BLaER1 treated with 17β-estradiol and CSF1 and Interleukin-3, amounts not matched to agents 10 nM and 100 nM (cell line): ENCODE measurements around the gene TMEM190.

ENCODE experiments used
- H3K27ac ChIP-seq, 11 experiments: shearing (Covaris generic); formaldehyde crosslinking; 2 replicates each; pipeline ENCODE4 v1.8.1; 2022
- H3K27me3 ChIP-seq, 11 experiments: shearing (Covaris generic); formaldehyde crosslinking; 2 replicates each; pipeline ENCODE4 v1.8.1; 2022
- H3K36me3 ChIP-seq, 11 experiments: shearing (Covaris generic); formaldehyde crosslinking; 2 replicates each; pipeline ENCODE4 v1.8.1; 2022
- H3K4me1 ChIP-seq, 10 experiments: shearing (Covaris generic); formaldehyde crosslinking; 2 replicates each; pipeline ENCODE4 v1.8.1; 2022
- H3K4me2 ChIP-seq, 11 experiments: shearing (Covaris generic); formaldehyde crosslinking; 2 replicates each; pipeline ENCODE4 v1.8.1; 2022
- H3K4me3 ChIP-seq, 10 experiments: shearing (Covaris generic); formaldehyde crosslinking; 2 replicates each; pipeline ENCODE4 v1.8.1; 2022
- H3K9ac ChIP-seq, 11 experiments: shearing (Covaris generic); formaldehyde crosslinking; 2 replicates each; pipeline ENCODE4 v1.8.1; 2022
- H3K9me3 ChIP-seq, 11 experiments: shearing (Covaris generic); formaldehyde crosslinking; replicated peaks in 1 of 11; 2 replicates each; pipeline ENCODE4 v1.8.1; 2022
- H4K20me1 ChIP-seq, 11 experiments: shearing (Covaris generic); formaldehyde crosslinking; 2 replicates each; pipeline ENCODE4 v1.8.1; 2022
- Cebpa-rat ChIP-seq, 11 experiments: shearing (Covaris generic); IDR thresholded peaks; 2 replicates each; pipeline ENCODE4 v1.8.1; 2022

The TMEM190 gene

DNA sequence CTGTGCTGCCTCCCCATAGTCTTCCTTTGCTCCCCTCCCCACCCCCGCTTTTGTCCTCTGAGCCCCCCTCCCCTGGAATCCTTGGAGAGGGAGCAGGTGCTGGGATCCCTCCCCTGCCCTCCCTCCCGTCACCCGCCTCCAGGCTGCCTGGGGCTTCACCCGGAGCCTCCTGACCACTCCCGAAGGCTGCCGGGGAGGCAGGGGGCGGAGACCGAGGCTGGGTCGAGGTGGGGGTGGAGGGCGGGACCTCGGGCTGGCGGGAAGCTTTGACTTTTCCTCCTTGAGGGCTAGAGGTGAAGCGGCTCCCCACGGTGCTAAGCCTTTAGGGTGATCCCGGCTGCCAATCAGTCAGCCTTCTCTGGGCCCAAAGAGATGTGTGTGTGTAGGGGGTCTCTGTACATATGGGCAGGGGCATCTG is 35.4 kb upstream of the TMEM190 start:
- H3K36me3 ChIP-seq, result peaks cover 16 to 47% (median 27%) of the 10 kb centered on the region in 11 experiments; a peak in 21 of 22 replicates
- no peaks in the 10 kb centered on the region for H3K27me3 ChIP-seq
- H3K4me3 ChIP-seq, result peak overlapping the region; percentile 68 to 85 (median 77)
- H3K4me2 ChIP-seq, result peak overlapping the region; percentile 96 to 100 (median 99)
- TF ChIP-seq Cebpa-rat (IDR thresholded peaks at IDR 0.05), result no peak
- H4K20me1 ChIP-seq, result peaks cover 6 to 45% (median 10%) of the 10 kb centered on the region in 11 experiments; a peak in 14 of 22 replicates
- peak overlapping the region in 9 of 11 experiments; percentile 77 to 87 (median 81); a peak in 14 of 22 replicates for H3K27ac ChIP-seq
- H3K9me3 ChIP-seq, result no peaks in the 10 kb centered on the region
- peaks cover 26 to 70% (median 57%) of the 10 kb centered on the region in 10 experiments for H3K4me1 ChIP-seq
- peak overlapping the region; percentile 84 to 92 (median 89) for H3K9ac ChIP-seq

GRCh38 chr19:55341595-55342531 is 34.8 kb upstream of the TMEM190 start:
- Histone ChIP-seq H4K20me1 (peaks cover 6 to 46% (median 10%) of the 10 kb centered on the region in 11 experiments; a peak in 14 of 22 replicates), H3K27ac (peak overlapping the region in 6 of 11 experiments; percentile 7 to 57 (median 33); a peak in 11 of 22 replicates), H3K9me3 (no peaks in the 10 kb centered on the region), H3K4me1 (peaks cover 26 to 72% (median 59%) of the 10 kb centered on the region in 10 experiments), H3K4me3 (peak overlapping the region; percentile 6 to 85 (median 74); a peak in 14 of 20 replicates), H3K4me2 (peak overlapping the region; percentile 82 to 100 (median 97)), H3K27me3 (no peaks in the 10 kb centered on the region), H3K36me3 (peaks cover 16 to 52% (median 30%) of the 10 kb centered on the region in 11 experiments; a peak in 21 of 22 replicates), H3K9ac (peak overlapping the region; percentile 33 to 90 (median 65); a peak in 17 of 22 replicates)
- no peak for TF ChIP-seq Cebpa-rat (IDR thresholded peaks at IDR 0.05)

DNA sequence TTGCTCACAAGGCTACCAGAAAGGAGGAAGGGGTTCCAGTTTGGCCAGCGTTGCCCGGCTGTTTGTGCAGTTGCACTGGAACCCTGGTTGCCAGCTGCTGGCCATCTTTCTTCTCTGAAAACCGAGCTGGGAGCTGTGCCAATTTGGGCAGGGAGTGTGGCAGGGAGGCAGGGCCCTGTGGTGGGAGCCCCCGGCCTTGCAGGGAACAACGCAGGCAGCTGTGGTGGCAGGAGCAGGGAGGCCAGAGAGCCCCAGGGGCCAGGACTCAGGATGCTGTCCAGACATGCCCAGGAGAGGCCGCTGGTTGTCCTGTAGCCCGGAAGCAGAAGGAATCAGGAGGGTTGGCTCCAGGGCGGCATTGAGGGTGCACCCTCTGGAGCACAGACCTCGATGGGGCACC is 32.2 kb upstream of the TMEM190 start:
- H3K9me3 ChIP-seq, result no peaks in the 10 kb centered on the region
- peaks cover 19 to 83% (median 71%) of the 10 kb centered on the region in 10 experiments for H3K4me1 ChIP-seq
- peak overlapping the region in 6 of 11 experiments; percentile 20 to 63 (median 29); a peak in 6 of 22 replicates for H3K9ac ChIP-seq
- H3K27ac ChIP-seq, result peak overlapping the region in 1 of 11 experiments; percentile 36; a peak in 1 of 22 replicates
- H4K20me1 ChIP-seq, result peaks cover 6 to 56% (median 10%) of the 10 kb centered on the region in 11 experiments; a peak in 14 of 22 replicates
- TF ChIP-seq Cebpa-rat (IDR thresholded peaks at IDR 0.05), result no peak
- H3K4me3 ChIP-seq, result no peak overlapping the region
- H3K4me2 ChIP-seq, result peak overlapping the region in 6 of 11 experiments; percentile 13 to 46 (median 26); a peak in 8 of 22 replicates
- peaks cover 16 to 66% (median 38%) of the 10 kb centered on the region in 11 experiments for H3K36me3 ChIP-seq
- no peaks in the 10 kb centered on the region for H3K27me3 ChIP-seq

DNA sequence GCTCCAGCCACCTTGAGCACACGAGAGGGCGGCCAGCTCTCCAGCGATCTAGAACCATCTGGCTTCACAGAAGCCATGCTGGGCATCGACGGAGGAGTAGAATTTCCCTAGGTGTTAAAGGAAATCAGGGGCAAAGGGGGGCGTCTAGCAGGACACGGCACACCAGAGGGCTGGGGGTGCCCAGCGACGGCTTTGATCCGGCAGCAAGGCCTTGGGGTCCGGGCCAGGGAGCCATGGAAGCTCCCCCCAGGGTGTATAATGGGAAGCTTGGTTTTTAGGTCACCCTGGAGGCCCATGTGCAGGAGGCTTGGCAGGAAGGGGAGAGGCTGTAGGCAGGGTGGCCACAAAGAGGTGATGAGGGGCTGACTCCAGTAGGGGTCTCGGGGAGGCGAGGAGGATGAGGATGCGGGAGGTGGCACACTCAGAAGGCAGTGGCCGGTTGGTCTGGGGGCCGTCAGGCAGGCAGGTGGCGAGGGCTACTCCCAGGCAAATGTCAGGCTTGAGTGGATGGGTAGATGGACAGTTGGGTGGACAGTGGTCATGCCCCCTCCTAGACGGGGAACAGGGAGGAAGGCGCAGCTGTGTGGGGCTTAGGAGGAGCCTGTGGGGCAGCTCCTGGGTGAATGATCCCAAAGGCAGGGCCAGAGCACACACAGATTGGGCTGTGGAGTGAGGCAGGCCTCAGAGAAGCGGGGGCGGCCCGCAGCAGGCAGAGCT is 31.4 kb upstream of the TMEM190 start:
- H3K4me3 ChIP-seq, result no peak overlapping the region
- no peaks in the 10 kb centered on the region for H3K9me3 ChIP-seq
- no peak for TF ChIP-seq Cebpa-rat (IDR thresholded peaks at IDR 0.05)
- H3K27ac ChIP-seq, result peak overlapping the region in 1 of 11 experiments; percentile 2; a peak in 1 of 22 replicates
- H4K20me1 ChIP-seq, result peaks cover 6 to 56% (median 10%) of the 10 kb centered on the region in 11 experiments; a peak in 14 of 22 replicates
- no peaks in the 10 kb centered on the region for H3K27me3 ChIP-seq
- peaks cover 19 to 86% (median 72%) of the 10 kb centered on the region in 10 experiments for H3K4me1 ChIP-seq
- H3K9ac ChIP-seq, result peak overlapping the region in 3 of 11 experiments; percentile 18 to 33 (median 19); a peak in 4 of 22 replicates
- H3K4me2 ChIP-seq, result peak overlapping the region in 3 of 11 experiments; percentile 13 to 46 (median 31); a peak in 2 of 22 replicates
- peaks cover 16 to 66% (median 38%) of the 10 kb centered on the region in 11 experiments for H3K36me3 ChIP-seq

- Histone ChIP-seq H3K9me3 (no peaks in the 10 kb centered on the region), H3K27me3 (peaks cover 0 to under 1% (median 0%) of the 10 kb centered on the region in 11 experiments; a peak in 1 of 22 replicates), H3K4me2 (peak overlapping the region in 1 of 11 experiments; percentile 31; a peak in 1 of 22 replicates), H3K4me1 (peaks cover 19 to 87% (median 70%) of the 10 kb centered on the region in 10 experiments), H3K27ac (peak overlapping the region in 1 of 11 experiments; percentile 2; a peak in 1 of 22 replicates), H3K9ac (peak overlapping the region in 1 of 11 experiments; percentile 19; a peak in 2 of 22 replicates), H3K36me3 (peaks cover 16 to 66% (median 38%) of the 10 kb centered on the region in 11 experiments), H3K4me3 (no peak overlapping the region), H4K20me1 (peaks cover 6 to 56% (median 10%) of the 10 kb centered on the region in 11 experiments; a peak in 14 of 22 replicates)
- TF ChIP-seq Cebpa-rat (IDR thresholded peaks at IDR 0.05), result no peak
Measured at GRCh38 chr19:55345818-55346724, 30.6 kb upstream of the TMEM190 start.

DNA sequence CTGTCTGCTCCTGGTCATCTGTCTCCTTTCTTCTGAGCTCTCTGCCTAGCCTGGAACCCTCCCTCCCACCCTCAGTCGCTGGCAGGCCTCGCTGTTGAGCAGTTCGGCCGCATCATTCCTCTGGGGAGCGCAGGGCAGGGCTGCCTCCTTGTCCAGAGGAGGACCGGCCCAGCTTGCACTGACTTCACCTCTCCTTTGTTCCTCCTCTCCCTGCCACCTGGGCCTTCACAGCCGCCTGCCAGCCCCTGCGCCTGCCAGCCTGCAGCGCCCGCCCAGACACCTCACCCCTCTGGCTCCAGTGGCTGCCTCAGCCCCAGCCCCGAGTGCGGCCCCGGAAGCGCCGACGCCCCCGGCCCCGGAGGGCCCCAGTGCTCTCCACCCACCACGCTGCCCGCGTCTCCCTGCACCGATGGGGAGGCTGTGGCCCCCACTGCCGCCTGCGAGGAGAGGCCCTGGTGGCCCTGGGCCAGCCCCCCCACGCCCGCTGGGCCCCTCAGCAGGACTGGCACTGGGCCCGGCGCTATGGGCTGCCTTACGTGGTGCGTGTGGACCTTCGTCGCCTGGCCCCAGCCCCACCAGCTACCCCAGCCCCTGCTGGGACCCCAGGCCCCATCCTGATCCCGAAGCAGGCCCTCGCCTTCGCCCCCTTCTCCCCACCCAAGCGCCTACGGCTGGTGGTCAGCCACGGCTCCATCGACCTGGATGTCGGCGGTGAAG is 29.7 kb upstream of the TMEM190 start:
- Histone ChIP-seq H3K27ac (peak overlapping the region in 2 of 11 experiments; percentile 21 to 41; a peak in 2 of 22 replicates), H3K27me3 (peaks cover 4 to 9% (median 6%) of the 10 kb centered on the region in 11 experiments), H3K4me1 (peaks cover 20 to 88% (median 71%) of the 10 kb centered on the region in 10 experiments), H3K9me3 (no peaks in the 10 kb centered on the region), H3K4me2 (peak overlapping the region in 8 of 11 experiments; percentile 54 to 80 (median 64); a peak in 12 of 22 replicates), H3K4me3 (no peak overlapping the region), H3K36me3 (peaks cover 14 to 62% (median 36%) of the 10 kb centered on the region in 11 experiments), H3K9ac (peak overlapping the region in 5 of 11 experiments; percentile 26 to 59 (median 43); a peak in 8 of 22 replicates), H4K20me1 (peaks cover 2 to 49% (median 4%) of the 10 kb centered on the region in 11 experiments; a peak in 14 of 22 replicates)
- no peak for TF ChIP-seq Cebpa-rat (IDR thresholded peaks at IDR 0.05)
